Measurements from ENCODE around the gene SPPL2B. TPM values are rescaled to one million over a fixed set of nuclear protein-coding genes. Genes with fewer than 3 reads are reported as not detected.
A peak's percentile ranks its signal among the peaks of the same experiment; 100 is the strongest.

Gene SPPL2B
- total and polyA plus RNA-seq, 9 of the 15 experiments (the other 6 are each of a cell fraction or from before 2014, with no cell fraction given) = 0.20 to 81.2 (median 15.1) TPM

- no peak for TF ChIP-seq SMAD2 (IDR thresholded peaks at IDR 0.05; ENCODE audit: low read depth, low read length)
- TF ChIP-seq NCOA2 (IDR thresholded peaks at IDR 0.05; ENCODE audit: partially characterized antibody in 2 of 2) = no peak
- no peak for TF ChIP-seq STAT6 (CRISPR knock-in tag; IDR thresholded peaks at IDR 0.05)
- no peak for TF ChIP-seq ATF4 (CRISPR knock-in tag; IDR thresholded peaks at IDR 0.05)
- no peak for TF ChIP-seq ZNF445 (CRISPR knock-in tag; IDR thresholded peaks at IDR 0.05; ENCODE audit: low read depth)
- TF ChIP-seq GTF2F1 (IDR thresholded peaks at IDR 0.05; ENCODE audit: low read depth, low read length) = no peak
- TF ChIP-seq ZBTB11 (CRISPR knock-in tag; IDR thresholded peaks at IDR 0.05) = no peak
- TF ChIP-seq EZH2 (IDR thresholded peaks at IDR 0.05; ENCODE audit: borderline replicate concordance, low read depth, low read length) = no peak
- TF ChIP-seq RBM25 (IDR thresholded peaks at IDR 0.05; ENCODE audit: low read depth, low read length, severe bottlenecking) = peak; percentile 92
- TF ChIP-seq NONO (IDR thresholded peaks at IDR 0.05; ENCODE audit: low read depth in 2 of 2, low read length in 1 of 2) = no peak
- TF ChIP-seq E2F5 (CRISPR knock-in tag; IDR thresholded peaks at IDR 0.05) = no peak
- no peak for TF ChIP-seq ZNF165 (CRISPR knock-in tag; IDR thresholded peaks at IDR 0.05; ENCODE audit: borderline replicate concordance)
- no peak for TF ChIP-seq NR2C1 (IDR thresholded peaks at IDR 0.05)
- TF ChIP-seq NR2C1 (tag; IDR thresholded peaks at IDR 0.05) = 0 out of 2 replicates have a peak, but pooled peaks have one; percentile 23
- no peak for TF ChIP-seq THRAP3 (IDR thresholded peaks at IDR 0.05; ENCODE audit: borderline replicate concordance)
- TF ChIP-seq ELF1 (tag; IDR thresholded peaks at IDR 0.05) = peak; percentile 62
- no peak for TF ChIP-seq ILF3 (IDR thresholded peaks at IDR 0.05; ENCODE audit: borderline replicate concordance)
- TF ChIP-seq HMGN3 (IDR thresholded peaks at IDR 0.05; ENCODE audit: borderline replicate concordance, extremely low read depth, insufficient read length, low read depth, low read length) = no peak
- peak; percentile 57 for TF ChIP-seq PHF20 (IDR thresholded peaks at IDR 0.05; ENCODE audit: partially characterized antibody)
- TF ChIP-seq ZEB2 (IDR thresholded peaks at IDR 0.05) = no peak
Observed at GRCh38 chr19:2385053-2385721, 56.7 kb downstream of the SPPL2B start (continued).

Measured in K562 (cell line).